BE2C (cell line): Measurements from ENCODE around the gene ITGAD.

ENCODE experiments used
- DNase-seq: peaks from one replicate; pipeline ENCODE4 v3.0.0-alpha.2; 2020
- H3K27me3 ChIP-seq: fragments of 250-450 bp; sonication (Bioruptor Pico); 2 replicates; pipeline ENCODE4 v1.5.1; 2020; ENCODE audit warnings: mild to moderate bottlenecking
- H3K36me3 ChIP-seq: fragments of 250-450 bp; sonication (Bioruptor Pico); 2 replicates; pipeline ENCODE4 v1.5.1; 2020; ENCODE audit warnings: mild to moderate bottlenecking
- H3K4me1 ChIP-seq: fragments of 250-450 bp; sonication (Bioruptor Pico); 2 replicates; pipeline ENCODE4 v1.5.1; 2020
- H3K4me3 ChIP-seq: 2 replicates; pipeline ENCODE4 v1.5.1; 2011; ENCODE audit warnings: low read depth, low read length
- H3K9me3 ChIP-seq: fragments of 250-450 bp; sonication (Bioruptor Pico); 2 replicates; pipeline ENCODE4 v1.5.1; 2020
- TF ChIP-seq, protein P1 (sequence below): IDR thresholded peaks from 2 replicates; pipeline ENCODE4 v1.5.1; 2012; ENCODE audit warnings: mild to moderate bottlenecking, low read depth, low read length

The ITGAD gene

DNA sequence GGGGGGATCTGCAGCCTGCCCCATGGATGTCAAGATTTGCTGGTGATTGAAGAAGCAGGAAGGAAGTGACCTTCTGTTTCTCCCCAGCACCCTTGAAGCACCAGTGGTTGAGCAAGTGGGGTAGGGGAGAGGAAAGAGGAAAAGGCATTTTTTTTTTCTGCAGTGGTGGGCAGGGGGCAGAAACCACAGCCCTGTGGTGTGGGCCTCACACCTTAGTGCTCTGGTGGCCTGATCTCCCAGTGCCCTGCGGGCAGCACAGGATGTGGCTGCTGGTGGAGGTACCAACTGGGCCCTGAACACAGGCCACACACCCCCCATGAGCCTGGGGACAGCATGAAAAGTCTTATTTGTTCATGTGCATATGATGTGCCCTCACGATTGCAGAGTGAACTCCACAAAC is 7.1 kb downstream of the ITGAD start:
- Histone ChIP-seq H3K9me3 (no peaks in the 10 kb centered on the region; the same call in 1 of the 2 replicates), H3K36me3 (no peaks in the 10 kb centered on the region), H3K27me3 (no peaks in the 10 kb centered on the region), H3K4me3 (no peak overlapping the region), H3K4me1 (no peaks in the 10 kb centered on the region)
- DNase-seq: no peak
- TF ChIP-seq, protein P1, sequence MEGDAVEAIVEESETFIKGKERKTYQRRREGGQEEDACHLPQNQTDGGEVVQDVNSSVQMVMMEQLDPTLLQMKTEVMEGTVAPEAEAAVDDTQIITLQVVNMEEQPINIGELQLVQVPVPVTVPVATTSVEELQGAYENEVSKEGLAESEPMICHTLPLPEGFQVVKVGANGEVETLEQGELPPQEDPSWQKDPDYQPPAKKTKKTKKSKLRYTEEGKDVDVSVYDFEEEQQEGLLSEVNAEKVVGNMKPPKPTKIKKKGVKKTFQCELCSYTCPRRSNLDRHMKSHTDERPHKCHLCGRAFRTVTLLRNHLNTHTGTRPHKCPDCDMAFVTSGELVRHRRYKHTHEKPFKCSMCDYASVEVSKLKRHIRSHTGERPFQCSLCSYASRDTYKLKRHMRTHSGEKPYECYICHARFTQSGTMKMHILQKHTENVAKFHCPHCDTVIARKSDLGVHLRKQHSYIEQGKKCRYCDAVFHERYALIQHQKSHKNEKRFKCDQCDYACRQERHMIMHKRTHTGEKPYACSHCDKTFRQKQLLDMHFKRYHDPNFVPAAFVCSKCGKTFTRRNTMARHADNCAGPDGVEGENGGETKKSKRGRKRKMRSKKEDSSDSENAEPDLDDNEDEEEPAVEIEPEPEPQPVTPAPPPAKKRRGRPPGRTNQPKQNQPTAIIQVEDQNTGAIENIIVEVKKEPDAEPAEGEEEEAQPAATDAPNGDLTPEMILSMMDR: no peak

DNA sequence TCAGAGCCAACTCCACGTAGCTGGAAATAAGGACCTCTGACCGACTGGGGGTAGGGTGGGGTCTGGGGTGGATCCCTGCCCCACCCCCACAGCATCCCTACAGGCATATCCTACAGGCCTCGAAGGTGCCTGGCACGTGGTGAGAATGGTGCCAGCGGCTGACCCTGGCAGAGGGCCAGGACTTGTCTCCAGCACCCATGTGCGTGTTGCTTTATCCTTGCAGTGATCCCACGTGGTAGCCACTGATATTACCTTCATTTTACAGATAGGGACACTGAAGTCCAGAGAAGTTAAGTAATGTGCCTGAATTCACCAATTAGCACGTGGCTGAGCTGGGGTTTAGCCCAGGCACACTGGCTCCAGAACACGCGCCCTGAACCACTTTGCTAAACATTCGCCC is 8.3 kb downstream of the ITGAD start:
- TF ChIP-seq, protein P1: no peak
- no peaks in the 10 kb centered on the region for H3K4me1 ChIP-seq
- DNase-seq: no peak
- H3K4me3 ChIP-seq: no peak overlapping the region
- no peaks in the 10 kb centered on the region for H3K36me3 ChIP-seq
- H3K27me3 ChIP-seq: no peaks in the 10 kb centered on the region
- no peaks in the 10 kb centered on the region; the same call in 1 of the 2 replicates for H3K9me3 ChIP-seq

DNA sequence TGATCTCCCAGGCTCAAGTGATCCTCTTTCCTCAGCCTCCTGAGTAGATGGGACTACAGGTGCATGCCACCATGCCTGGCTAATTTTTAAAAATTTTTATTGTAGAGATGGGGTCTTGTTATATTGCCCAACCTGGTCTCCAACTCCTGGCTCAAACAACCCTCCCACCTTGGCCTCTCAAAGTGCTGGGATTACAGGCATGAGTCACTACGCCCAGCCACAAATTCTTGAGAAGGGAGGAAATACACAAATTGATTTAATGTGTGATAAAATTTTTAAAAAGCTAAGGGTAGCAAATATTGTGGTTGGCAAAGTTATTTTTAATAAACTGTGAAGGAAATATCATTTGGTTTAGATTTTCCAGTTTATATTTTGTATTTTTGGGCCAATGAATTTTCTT is 9.6 kb downstream of the ITGAD start:
- H3K9me3 ChIP-seq: no peaks in the 10 kb centered on the region; the same call in 1 of the 2 replicates
- no peak for DNase-seq
- TF ChIP-seq, protein P1: no peak
- H3K4me1 ChIP-seq: no peaks in the 10 kb centered on the region
- H3K27me3 ChIP-seq: no peaks in the 10 kb centered on the region; the same call in 1 of the 2 replicates
- H3K4me3 ChIP-seq: no peak overlapping the region
- H3K36me3 ChIP-seq: no peaks in the 10 kb centered on the region

DNA sequence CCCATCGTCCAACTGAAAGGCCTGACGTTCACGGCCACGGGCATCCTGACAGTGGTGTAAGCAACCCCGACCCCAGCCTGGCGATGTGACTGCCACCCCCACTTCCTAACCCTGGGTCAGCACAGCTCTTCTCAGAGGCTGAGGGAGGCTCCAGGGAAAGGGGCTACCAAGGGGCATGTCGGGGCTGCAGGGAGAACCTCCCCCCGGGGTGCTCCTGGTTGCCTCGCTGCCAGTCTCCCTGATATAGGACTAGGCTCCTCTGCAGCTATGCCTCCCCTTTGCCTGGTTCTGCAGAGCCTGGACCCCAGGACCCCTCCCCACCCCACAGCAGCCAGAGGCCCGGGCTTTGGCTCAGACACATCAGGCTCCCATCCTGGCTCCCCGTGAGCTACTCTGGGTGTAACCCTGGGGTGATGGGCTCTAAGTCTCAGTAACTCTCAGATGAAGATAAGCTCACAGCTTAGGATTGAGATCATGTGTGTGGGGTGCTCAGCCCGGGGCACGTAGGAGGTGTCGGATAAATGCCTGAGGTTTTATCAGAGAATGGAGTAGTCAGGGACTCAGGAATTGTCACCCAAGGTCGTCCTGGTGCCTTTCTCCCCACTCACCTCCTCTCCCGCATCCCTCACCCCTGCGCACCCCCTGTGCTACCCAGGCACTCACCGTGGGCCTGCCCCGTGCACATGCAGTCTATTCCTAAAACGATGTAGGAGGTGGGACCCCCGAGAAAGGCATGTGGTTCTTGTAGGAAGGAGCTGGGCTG is 10.6 kb downstream of the ITGAD start:
- no peak for DNase-seq
- peak overlapping the region; percentile 23 for H3K4me3 ChIP-seq
- no peaks in the 10 kb centered on the region for H3K4me1 ChIP-seq
- no peaks in the 10 kb centered on the region; the same call in 1 of the 2 replicates for H3K9me3 ChIP-seq
- no peaks in the 10 kb centered on the region for H3K36me3 ChIP-seq
- H3K27me3 ChIP-seq: no peaks in the 10 kb centered on the region; the same call in 1 of the 2 replicates
- TF ChIP-seq, protein P1: no peak

DNA sequence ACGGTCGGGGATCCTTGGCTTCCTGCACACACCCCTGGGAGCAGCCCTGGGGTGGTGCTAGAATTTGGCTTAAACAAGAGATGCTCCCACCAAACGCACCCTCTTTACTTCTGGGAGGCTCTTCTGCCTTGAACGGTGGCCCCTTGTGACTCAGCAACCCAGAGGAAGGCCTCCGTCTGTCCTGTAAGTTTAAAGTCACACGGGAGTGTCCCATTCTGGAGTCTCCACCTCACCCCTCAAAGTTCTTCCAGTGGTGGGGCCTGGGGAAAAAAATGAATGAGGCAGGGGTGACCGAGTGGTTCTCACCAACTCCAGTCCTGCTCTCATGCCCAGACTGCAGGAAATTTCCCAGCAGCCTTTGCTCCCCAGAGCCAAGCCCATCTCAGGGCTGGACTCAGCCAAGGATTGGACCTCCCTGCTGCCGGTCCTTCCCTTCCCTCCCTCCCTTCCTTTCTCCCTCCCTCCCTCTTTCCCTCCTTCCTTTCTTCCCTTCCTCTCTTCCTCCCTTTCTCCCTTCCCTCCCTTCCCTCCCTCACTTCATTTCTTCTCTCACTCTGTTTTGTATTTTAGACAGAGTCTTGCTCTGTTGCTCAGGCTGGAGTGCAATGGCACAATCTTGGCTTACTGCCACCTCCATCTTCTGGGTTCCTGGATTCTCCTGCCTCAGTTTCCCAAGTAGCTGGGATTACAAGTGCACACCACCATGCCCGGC is 11.4 kb downstream of the ITGAD start:
- Histone ChIP-seq H3K9me3 (no peaks in the 10 kb centered on the region; the same call in 1 of the 2 replicates), H3K36me3 (no peaks in the 10 kb centered on the region), H3K4me3 (peak overlapping the region; percentile 23), H3K4me1 (no peaks in the 10 kb centered on the region), H3K27me3 (no peaks in the 10 kb centered on the region; the same call in 1 of the 2 replicates)
- DNase-seq: peak; percentile 23
- TF ChIP-seq, protein P1: no peak

DNA sequence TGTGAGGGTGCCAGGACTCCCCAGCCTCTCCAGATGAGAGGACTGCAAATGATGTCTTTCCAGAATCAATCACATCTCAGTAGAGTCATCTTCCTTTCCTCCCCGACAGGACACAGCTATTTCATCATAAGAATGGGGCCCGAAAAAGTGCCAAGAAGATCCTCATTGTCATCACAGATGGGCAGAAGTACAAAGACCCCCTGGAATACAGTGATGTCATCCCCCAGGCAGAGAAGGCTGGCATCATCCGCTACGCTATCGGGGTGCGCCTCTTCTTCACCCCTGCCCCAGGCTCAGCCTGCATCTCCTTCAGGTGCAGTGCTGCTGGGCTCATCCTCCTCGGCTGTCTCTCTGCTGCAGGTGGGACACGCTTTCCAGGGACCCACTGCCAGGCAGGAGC is 14.3 kb downstream of the ITGAD start:
- no peaks in the 10 kb centered on the region; the same call in 1 of the 2 replicates for H3K27me3 ChIP-seq
- H3K4me3 ChIP-seq: no peak overlapping the region
- no peak for DNase-seq
- H3K4me1 ChIP-seq: no peaks in the 10 kb centered on the region
- TF ChIP-seq, protein P1: no peak
- no peaks in the 10 kb centered on the region for H3K9me3 ChIP-seq
- H3K36me3 ChIP-seq: no peaks in the 10 kb centered on the region
